NCI-H510A treated with DMSO at 0.1 percent for 48 hours (cell line): ENCODE measurements around the gene GSTM2.

ENCODE experiments used
- DNase-seq: peaks from one replicate; lab custom pipeline; 2025; lab: John Stamatoyannopoulos, UW

GSTM2 gene

DNA sequence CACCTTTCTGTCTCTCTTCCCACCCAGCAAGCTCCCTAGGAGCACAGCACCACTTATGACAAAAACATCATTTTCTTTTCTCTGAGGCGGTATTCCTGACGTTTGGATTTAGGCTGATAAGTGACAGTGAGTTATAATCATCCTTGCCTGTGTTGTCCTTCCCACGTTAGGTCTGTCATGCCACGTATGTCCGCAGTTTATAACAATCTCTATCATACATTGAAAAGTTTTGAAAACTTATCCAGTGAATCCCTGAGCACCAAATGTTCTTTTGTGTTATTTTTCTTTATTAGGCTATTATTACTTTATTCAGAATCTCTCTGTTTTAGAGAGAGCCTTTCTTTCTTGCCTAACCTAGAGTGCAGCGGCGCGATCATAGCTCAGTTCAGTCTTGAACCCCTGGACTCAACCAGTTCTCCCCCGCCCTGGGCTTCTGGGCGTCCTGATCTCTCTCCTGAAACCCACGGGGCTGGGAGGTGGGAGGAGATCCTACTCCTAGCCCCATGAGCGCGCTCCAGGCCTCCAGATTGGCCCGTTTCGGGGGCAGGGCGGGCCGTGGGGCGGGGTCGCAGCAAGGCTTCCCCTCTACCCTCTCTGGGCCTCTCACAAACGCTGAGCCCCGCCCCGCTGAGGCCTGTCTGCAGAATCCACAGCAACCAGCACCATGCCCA, at the start of gene GSTM2:
Gene GSTM2 (plus strand): TSS at position 606 of the 671 bp plus-strand sequence. CDS start 59 bp downstream, at position 665.
- DNase-seq = peak; percentile 89

DNA sequence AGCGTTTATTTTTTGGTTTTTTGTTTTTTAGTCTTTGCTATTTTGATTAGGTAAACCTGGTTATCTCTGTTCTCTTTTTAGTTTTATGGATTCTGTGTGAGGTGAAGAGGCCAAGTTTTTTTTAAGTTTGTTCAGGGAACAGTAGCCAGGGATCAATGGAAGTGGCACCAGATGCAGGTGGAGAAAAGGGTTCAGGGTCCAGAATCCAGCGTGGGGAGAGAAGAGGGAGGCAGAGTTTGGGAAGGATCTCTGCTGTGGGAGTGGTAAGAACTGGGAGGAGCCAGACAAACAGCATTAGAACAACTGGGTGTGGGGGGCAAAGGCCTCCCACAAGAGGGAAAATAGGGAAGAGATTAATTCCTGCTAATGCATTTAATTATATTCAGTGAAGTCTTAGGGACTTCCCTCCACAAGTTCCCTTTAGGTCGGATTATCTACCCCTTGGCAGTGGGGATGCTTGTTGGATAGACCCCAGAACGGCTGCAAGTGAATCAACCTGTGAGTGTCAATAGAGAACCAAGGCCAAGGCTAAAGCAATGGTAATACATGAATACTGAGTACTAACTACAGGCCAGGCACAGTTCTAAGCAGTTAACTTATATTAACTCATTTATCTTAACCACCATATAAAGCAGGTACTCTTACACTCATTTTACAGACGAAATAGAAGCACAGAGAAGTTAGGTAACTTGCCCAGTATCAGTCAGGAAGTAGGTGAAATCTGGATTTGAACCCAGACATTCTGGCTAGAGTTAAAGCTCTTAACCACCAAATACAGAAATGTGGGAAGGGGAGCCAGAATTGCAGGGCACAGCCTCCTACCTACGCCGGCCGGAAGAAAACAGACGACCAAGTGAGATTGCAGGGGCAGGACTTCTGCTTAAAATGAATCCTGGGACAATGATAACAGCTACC, 48.9 kb upstream of the GSTM2 start:
- no peak for DNase-seq

GRCh38 chr1:109619576-109620400, 48.1 kb upstream of the GSTM2 start, which contains the start of the genes AMPD2 and GNAT2:
AMPD2 (plus strand) TSS chr1:109619837; CDS start chr1:109621176, 1,339 bp downstream.
GNAT2 (minus strand) TSS chr1:109619616; CDS start chr1:109612870, 6,746 bp downstream.
- peak; percentile 67 for DNase-seq

GRCh38 chr1:109620401-109620791, 47.5 kb upstream of the GSTM2 start:
- no peak for DNase-seq

- peak; percentile 85 for DNase-seq
Observed at GRCh38 chr1:109620841-109621286, 47.0 kb upstream of the GSTM2 start.

- DNase-seq = no peak
Observed at GRCh38 chr1:109621379-109622136, 46.3 kb upstream of the GSTM2 start.

DNA sequence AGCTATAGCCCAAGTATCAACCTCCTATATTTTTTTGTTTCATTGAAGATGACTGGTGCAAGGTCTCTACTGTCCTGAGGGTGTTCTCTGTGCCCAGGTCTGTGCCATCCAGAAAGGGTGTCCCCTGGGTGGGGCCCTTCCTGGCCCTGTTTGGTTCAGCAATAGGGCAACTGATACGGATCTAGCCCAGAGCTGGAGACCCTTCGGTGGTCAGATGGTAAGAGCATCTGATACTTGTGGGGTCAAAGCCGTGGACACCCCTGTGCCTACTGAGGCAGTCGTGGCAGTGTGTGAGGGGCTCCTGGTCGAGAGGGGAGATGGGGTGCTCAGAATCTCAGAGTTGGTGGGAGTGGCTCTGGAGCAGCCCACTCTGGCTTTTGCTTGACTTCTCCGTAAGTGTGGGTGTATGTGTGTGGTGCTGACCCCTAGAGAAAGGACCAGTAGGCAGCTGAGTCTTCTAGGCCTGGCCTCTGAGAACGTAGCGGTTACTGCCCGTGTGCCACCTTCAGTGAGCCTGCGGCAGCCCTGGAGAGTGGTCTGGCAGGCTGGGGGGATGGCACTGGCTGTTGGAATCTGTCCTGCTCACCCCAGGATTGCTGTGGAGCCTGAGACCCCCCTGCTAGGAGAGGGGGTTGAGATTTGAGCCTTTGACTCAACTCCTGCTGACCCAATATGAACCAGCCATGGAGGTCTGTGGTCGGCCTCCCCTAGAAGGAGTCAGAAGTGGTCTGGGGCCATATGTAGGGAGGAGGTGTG, 45.5 kb upstream of the GSTM2 start:
- DNase-seq = no peak

- no peak for DNase-seq
Observed at GRCh38 chr1:109622895-109623294, 45.0 kb upstream of the GSTM2 start.

GRCh38 chr1:109623601-109624161, 44.2 kb upstream of the GSTM2 start:
- no peak for DNase-seq

GRCh38 chr1:109624201-109625010, 43.5 kb upstream of the GSTM2 start:
- peak; percentile 66 for DNase-seq

- no peak for DNase-seq
Observed at GRCh38 chr1:109625176-109625575, 42.7 kb upstream of the GSTM2 start.

DNA sequence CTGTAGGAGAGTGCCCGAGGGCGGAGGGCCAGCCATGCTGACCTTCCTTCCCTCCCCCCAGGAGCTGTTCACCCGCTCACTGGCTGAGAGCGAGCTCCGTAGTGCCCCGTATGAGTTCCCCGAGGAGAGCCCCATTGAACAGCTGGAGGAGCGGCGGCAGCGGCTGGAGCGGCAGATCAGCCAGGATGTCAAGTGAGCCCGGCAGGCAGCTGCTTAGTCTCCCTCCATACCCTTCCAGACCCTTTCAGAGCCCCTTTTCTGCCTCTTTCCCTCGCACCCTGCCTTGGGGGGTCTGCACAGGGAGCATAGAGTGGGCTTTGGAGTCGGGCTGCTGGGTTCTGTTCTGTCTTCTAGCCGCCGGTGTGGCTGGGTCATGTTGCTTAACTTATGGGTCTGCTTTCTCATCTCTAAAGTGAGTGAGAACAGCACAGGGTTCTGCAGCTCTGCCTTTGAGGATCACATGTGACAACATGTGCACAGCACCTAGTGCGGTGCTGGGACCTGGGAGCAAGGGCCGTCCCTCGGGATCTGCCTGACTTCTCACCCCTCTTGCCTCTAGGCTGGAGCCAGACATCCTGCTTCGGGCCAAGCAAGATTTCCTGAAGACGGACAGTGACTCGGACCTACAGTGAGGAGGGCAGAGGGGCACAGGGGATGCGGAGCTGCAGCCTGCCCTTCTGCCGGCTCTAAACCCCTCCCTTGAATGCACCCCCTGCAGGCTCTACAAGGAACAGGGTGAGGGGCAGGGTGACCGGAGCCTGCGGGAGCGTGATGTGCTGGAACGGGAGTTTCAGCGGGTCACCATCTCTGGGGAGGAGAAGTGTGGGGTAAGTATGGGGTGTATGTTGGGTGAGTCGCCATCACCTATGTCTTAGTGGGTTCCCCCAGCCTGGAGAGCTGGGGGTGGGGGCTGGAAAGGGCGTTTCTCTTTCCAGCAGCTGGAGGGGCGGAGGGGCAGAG, 42.0 kb upstream of the GSTM2 start:
- no peak for DNase-seq

DNA sequence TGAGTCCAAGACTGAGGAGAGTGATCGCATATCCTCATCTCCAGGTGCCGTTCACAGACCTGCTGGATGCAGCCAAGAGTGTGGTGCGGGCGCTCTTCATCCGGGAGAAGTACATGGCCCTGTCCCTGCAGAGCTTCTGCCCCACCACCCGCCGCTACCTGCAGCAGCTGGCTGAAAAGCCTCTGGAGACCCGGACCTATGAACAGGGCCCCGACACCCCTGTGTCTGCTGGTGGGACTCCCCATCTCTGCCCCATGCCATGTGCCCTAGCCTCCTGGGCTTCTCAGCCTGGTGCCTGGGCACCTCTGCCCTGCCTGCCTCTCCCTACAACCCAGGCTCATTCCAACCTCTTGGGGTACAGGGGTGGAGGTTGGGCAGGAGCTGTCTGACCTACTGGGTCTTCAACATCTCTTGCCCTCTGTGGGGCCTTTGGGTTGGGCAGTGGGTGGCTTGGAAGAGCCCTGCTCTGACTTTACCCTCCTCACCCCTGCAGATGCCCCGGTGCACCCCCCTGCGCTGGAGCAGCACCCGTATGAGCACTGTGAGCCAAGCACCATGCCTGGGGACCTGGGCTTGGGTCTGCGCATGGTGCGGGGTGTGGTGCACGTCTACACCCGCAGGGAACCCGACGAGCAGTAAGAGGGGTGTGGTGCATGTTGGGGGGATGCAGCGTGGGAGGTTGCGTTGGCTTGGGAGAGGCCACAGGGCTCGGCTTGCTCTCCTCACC, 41.0 kb upstream of the GSTM2 start:
- DNase-seq = no peak

DNA sequence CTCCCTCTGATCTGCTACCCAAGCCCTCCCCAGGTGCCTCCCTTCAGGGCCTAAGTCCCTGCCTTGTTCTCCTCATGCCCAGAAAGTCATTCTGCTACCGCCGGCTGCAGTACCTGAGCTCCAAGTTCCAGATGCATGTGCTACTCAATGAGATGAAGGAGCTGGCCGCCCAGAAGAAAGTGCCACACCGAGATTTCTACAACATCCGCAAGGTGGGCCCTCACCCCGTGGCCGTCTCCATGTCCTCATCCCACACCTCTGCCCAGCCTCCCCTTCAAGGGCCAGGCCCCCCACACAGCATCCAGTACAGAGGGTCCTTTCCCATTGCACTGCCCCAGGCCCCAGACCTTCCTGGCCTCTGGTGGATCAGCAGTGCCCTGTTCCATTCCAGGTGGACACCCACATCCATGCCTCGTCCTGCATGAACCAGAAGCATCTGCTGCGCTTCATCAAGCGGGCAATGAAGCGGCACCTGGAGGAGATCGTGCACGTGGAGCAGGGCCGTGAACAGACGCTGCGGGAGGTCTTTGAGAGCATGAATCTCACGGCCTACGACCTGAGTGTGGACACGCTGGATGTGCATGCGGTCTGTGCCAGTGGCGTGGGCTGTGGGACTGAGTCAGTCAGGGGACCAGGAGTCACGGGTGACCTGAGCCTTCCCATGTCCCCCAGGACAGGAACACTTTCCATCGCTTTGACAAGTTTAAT, 40.0 kb upstream of the GSTM2 start:
- no peak for DNase-seq

- DNase-seq = no peak
Observed at GRCh38 chr1:109628540-109629321, 39.1 kb upstream of the GSTM2 start.
